ENCODE measurements around the gene OPN5. TPM values are rescaled to one million over a fixed set of nuclear protein-coding genes. Genes with fewer than 3 reads are reported as not detected.

OPN5 gene
- total RNA-seq, 1 donor from 2014 or later = not detected

- DNase-seq (ENCODE audit: low read depth) (peak; percentile 87), FAIRE-seq (no peak)
- no peaks in the 10 kb centered on the region for H3K27me3 ChIP-seq (ENCODE audit: control insufficient read depth, insufficient read depth, low read length)
- TF ChIP-seq, protein P1, sequence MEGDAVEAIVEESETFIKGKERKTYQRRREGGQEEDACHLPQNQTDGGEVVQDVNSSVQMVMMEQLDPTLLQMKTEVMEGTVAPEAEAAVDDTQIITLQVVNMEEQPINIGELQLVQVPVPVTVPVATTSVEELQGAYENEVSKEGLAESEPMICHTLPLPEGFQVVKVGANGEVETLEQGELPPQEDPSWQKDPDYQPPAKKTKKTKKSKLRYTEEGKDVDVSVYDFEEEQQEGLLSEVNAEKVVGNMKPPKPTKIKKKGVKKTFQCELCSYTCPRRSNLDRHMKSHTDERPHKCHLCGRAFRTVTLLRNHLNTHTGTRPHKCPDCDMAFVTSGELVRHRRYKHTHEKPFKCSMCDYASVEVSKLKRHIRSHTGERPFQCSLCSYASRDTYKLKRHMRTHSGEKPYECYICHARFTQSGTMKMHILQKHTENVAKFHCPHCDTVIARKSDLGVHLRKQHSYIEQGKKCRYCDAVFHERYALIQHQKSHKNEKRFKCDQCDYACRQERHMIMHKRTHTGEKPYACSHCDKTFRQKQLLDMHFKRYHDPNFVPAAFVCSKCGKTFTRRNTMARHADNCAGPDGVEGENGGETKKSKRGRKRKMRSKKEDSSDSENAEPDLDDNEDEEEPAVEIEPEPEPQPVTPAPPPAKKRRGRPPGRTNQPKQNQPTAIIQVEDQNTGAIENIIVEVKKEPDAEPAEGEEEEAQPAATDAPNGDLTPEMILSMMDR (IDR thresholded peaks at IDR 0.05; ENCODE audit: insufficient read depth, low read length, severe bottlenecking) = no peak
- no peaks in the 10 kb centered on the region for H3K36me3 ChIP-seq (ENCODE audit: control insufficient read depth, insufficient read depth, low read length)
- no peak overlapping the region for H3K4me3 ChIP-seq (ENCODE audit: low read depth, low read length)
These were observed 7.7 kb downstream of the OPN5 start for GRCh38 chr6:47789553-47789952.

GRCh38 chr6:47792216-47792733 is 10.4 kb downstream of the OPN5 start:
- TF ChIP-seq, protein P1 (IDR thresholded peaks at IDR 0.05; ENCODE audit: insufficient read depth, low read length, severe bottlenecking) = no peak
- no peak for FAIRE-seq
- DNase-seq (ENCODE audit: low read depth) = peak; percentile 18
- H3K27me3 ChIP-seq (ENCODE audit: control insufficient read depth, insufficient read depth, low read length) = no peaks in the 10 kb centered on the region
- no peaks in the 10 kb centered on the region for H3K36me3 ChIP-seq (ENCODE audit: control insufficient read depth, insufficient read depth, low read length)
- no peak overlapping the region for H3K4me3 ChIP-seq (ENCODE audit: low read depth, low read length)

DNA sequence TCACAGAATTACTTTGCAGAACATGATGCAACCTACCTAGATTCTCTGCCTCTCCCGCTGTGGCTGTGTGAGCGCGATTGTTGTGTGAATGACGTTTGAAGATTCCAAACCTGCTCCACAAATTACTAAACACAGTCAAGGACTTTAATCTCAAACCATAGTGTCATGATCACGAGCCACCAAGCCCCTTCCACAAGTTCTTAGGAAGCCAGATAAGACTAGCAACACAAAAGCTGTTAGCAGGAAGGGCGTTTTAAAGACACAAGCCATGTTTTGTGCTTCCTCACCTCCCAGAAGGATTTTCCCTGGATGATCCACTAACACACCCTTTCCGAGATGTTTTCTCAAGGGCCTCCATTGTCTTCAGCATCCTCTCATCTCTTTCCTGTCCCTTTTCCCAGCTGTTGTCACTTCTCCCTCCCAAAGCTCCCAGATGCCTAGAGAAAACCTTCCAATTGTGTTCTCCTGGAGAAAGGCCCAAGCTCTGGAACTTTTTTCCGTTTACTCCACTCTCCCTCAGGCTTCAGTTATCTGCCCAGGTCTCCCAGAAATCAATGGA is 12.8 kb downstream of the OPN5 start:
- FAIRE-seq = no peak
- TF ChIP-seq, protein P1 (IDR thresholded peaks at IDR 0.05; ENCODE audit: insufficient read depth, low read length, severe bottlenecking) = no peak
- no peak overlapping the region for H3K4me3 ChIP-seq (ENCODE audit: low read depth, low read length)
- H3K36me3 ChIP-seq (ENCODE audit: control insufficient read depth, insufficient read depth, low read length) = no peaks in the 10 kb centered on the region
- DNase-seq (ENCODE audit: low read depth) = no peak
- no peaks in the 10 kb centered on the region for H3K27me3 ChIP-seq (ENCODE audit: control insufficient read depth, insufficient read depth, low read length)

DNA sequence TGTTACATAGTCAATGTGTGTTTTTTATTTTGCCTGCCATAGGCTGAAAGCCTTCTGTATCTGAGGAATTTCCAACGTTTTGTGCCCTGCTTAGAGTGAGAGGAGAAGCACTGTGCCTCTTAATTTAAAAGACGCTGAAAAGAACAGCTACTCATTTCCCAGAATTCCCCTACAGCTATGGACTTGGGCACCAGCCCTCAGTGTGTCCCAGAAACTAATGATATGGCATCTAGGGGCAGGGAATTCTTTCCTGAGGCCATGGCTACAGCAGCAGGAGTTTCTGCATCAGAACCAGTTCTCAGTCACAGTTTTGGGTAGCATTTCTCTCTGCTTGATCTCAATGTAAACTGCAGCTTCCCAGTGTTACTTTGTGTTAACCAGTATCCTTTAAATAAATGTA is 20.2 kb downstream of the OPN5 start:
- DNase-seq (ENCODE audit: low read depth) (no peak), FAIRE-seq (no peak)
- Histone ChIP-seq H3K27me3 (ENCODE audit: control insufficient read depth, insufficient read depth, low read length) (no peaks in the 10 kb centered on the region), H3K36me3 (ENCODE audit: control insufficient read depth, insufficient read depth, low read length) (no peaks in the 10 kb centered on the region), H3K4me3 (ENCODE audit: low read depth, low read length) (no peak overlapping the region)
- TF ChIP-seq, protein P1 (IDR thresholded peaks at IDR 0.05; ENCODE audit: insufficient read depth, low read length, severe bottlenecking) = no peak

DNA sequence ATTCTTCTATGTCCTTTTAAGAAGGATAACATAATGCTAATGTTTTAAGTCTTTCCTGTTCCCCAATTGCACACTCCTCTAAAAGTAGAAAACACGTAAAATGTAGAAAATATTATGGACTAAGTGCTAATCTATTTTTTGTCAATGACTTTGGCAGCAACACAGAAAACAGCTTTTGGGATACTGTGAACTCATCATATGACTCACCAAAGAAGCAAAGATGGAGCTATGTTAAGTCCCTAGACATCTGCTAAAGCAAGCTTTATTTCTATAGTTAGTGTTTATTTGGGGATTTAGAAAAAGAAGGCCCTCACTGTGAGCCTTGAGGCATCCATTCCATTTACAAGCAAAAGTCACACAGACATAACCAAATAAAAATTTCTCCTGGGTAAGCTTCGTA is 23.0 kb downstream of the OPN5 start:
- TF ChIP-seq, protein P1 (IDR thresholded peaks at IDR 0.05; ENCODE audit: insufficient read depth, low read length, severe bottlenecking) = no peak
- H3K27me3 ChIP-seq (ENCODE audit: control insufficient read depth, insufficient read depth, low read length) = no peaks in the 10 kb centered on the region
- FAIRE-seq (no peak), DNase-seq (ENCODE audit: low read depth) (no peak)
- H3K4me3 ChIP-seq (ENCODE audit: low read depth, low read length) = no peak overlapping the region
- H3K36me3 ChIP-seq (ENCODE audit: control insufficient read depth, insufficient read depth, low read length) = no peaks in the 10 kb centered on the region

DNA sequence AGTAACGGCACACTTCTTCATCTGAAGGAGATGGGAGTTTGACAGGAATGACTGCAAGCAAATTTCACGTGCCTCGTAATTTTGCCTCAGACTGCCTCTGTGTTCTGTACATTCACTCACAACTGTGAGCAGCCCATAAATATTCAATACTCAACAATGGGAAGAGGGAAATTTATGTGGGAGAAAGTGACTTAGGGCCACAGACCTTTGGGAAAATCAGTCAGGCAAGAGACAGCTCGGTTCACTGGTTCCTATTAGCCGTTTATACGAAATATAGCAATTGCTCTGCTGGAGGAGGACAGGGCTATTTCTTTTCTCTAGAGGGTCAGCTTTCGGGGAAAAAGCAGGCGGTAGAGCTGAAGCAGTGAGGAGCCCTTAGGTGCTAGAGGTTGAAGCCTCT is 28.0 kb downstream of the OPN5 start:
- H3K27me3 ChIP-seq (ENCODE audit: control insufficient read depth, insufficient read depth, low read length) = no peaks in the 10 kb centered on the region
- no peaks in the 10 kb centered on the region for H3K36me3 ChIP-seq (ENCODE audit: control insufficient read depth, insufficient read depth, low read length)
- FAIRE-seq (no peak), DNase-seq (ENCODE audit: low read depth) (no peak)
- H3K4me3 ChIP-seq (ENCODE audit: low read depth, low read length) = no peak overlapping the region
- TF ChIP-seq, protein P1 (IDR thresholded peaks at IDR 0.05; ENCODE audit: insufficient read depth, low read length, severe bottlenecking) = no peak
